Measurements from ENCODE around the gene TEDDM1.

The TEDDM1 gene

GRCh38 chr1:182408435-182409075 is 8.1 kb upstream of the TEDDM1 start:
- in situ Hi-C loops (cut with MboI; ENCODE audit: low sequenced_read_pairs) = loop anchor here (25.0 kb wide), 1 partner anchor 921 kb away; the partner anchor contains the start of gene CACNA1E

DNA sequence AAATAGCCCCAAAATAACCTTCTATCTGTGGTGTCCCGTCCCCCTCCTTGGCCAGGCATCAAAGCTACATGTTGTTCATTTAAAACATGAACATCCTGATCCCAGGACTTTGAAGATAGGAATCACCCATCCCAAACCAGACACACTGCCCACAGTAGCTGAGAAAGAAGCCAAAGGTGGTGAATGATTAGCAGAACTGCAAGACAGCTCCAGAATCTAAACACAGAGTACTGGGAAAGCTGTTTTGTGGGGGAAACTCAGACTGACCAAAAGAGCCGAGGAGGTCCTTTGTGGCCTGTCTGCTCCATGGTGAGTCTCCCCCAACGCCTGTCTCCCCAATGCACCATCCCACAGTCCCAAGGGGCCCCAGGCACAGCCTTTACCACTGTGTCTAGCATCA is 7.3 kb upstream of the TEDDM1 start:
- in situ Hi-C loops (cut with MboI; ENCODE audit: low sequenced_read_pairs) = loop anchor here (25.0 kb wide), 1 partner anchor 920 kb away; the partner anchor contains the start of gene CACNA1E

GRCh38 chr1:182406012-182406411 is 5.5 kb upstream of the TEDDM1 start:
- in situ Hi-C loops (cut with MboI; ENCODE audit: low sequenced_read_pairs) = loop anchor here (25.0 kb wide), 1 partner anchor 919 kb away; the partner anchor contains the start of gene CACNA1E

- in situ Hi-C loops (cut with MboI; ENCODE audit: low sequenced_read_pairs) = loop anchor here (25.0 kb wide), 1 partner anchor 918 kb away; the partner anchor contains the start of gene CACNA1E
Measured at GRCh38 chr1:182405578-182405977, 5.1 kb upstream of the TEDDM1 start.

DNA sequence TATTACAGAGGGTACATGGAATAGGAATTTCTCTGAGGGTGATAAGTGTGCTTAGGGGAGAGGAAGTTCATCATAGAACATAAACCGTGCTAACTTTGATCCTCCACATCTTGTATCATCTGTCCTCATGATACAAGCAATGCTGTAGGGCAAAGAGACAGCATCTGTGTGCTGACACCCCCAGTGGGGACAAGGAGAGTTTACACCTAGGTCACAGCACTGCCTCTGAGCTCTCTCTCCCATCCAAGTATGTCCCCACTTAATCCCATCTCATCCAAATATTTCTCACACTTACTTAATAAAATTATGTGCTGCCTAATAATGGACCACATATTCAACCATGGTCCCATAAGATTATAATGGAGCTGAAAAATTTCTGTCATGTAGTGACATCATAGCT is 4.3 kb upstream of the TEDDM1 start:
- in situ Hi-C loops (cut with MboI; ENCODE audit: low sequenced_read_pairs) = loop anchor here (25.0 kb wide), 1 partner anchor 917 kb away; the partner anchor contains the start of gene CACNA1E

DNA sequence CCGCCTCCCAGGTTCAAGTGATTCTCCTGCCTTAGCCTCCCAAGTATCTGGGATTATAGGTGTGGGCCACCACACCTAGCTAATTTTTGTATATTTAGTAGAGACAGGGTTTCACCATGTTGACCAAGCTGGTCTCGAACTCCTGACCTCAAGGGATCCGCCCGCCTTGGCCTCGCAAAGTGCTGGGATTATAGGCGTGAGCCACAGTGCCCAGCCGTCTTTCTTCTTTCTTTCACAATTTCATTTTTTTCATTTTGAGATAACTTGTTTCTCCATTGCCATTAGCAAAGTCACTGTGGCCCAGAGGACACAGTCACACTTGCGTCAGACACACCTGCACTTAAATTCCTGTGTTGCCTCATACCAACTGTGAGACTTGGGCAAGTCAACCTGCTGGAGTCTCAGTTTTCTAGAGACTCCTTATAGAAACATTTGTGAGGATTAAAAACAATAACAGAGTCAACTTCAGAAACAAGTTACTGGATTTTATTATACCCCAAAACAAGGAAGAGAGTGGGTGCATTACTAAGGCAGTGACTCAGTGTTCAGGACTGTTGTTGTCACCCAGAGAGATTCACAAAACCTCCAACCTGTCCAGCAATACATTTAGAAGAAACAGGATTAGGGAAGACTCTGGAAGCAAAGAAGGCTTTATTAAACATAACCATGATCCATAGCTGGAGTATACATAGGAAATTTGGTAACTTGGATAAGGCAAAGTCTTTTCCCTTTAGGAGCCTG is 2.6 kb downstream of the TEDDM1 start:
- in situ Hi-C loops (cut with MboI; ENCODE audit: low sequenced_read_pairs) = loop anchor here (5.0 to 10.0 kb wide), 2 partner anchors 256 to 303 kb away; no protein-coding TSS in a partner anchor

DNA sequence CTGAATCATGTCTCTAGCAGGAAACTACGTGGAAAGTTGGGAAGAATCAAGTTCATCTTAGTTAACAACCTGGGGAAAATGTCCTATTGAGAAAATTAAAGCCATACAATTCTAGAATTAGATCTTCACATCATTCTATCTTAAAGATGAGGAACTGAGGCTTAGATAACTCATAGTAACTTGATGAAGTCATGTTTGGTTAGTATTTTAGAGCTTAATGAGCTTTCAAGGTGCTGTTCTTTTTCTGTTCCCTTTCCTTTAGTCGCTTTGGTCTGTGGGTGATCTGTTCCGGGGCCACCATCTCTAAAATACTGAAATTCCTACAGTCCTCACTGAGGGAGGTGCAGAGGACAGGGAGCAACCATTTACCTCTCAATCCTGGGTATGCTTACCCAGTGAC is 4.6 kb downstream of the TEDDM1 start:
- in situ Hi-C loops (cut with MboI; ENCODE audit: low sequenced_read_pairs) = loop anchor here (5.0 to 10.0 kb wide), 2 partner anchors 254 to 301 kb away; no protein-coding TSS in a partner anchor

DNA sequence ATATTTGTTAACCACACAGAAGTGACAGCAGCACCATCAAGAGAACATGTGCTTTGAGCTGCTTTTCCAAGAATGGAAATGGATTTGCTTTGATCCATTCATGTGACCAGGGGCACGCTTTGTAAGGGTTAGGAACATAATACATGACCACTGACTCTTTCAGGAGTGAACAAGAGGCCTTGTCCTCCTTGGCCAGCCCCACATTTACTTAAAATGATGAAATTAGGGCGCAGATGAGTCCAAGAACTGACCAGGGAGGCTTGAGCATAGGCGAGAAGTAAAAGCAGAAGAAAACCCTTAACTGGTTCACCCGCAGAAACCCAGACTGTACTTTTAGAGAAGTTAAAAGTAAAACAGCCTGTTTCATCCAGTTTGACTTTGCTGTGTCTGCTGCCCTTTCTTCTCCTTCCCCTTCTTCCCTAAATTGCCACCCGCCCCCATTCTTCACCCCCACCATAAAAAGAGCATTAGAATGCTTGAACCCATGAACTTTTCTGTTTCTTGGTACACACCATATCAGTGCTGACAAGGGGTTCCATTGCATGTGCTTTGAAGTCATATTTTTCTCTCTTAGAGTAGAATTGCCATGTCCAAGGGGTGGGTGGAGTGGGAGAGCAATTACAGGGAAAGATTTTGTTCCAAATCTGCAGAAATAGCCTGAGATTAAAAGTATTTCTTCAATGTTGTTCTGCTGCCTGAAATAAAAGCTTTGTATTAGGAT is 6.3 kb downstream of the TEDDM1 start:
- in situ Hi-C loops (cut with MboI; ENCODE audit: low sequenced_read_pairs) = loop anchor here (10.0 kb wide), 1 partner anchor 299 kb away; no protein-coding TSS in a partner anchor

GRCh38 chr1:182392050-182393028 is 8.1 kb downstream of the TEDDM1 start:
- in situ Hi-C loops (cut with MboI; ENCODE audit: low sequenced_read_pairs) = loop anchor here (10.0 kb wide), 1 partner anchor 298 kb away; no protein-coding TSS in a partner anchor

DNA sequence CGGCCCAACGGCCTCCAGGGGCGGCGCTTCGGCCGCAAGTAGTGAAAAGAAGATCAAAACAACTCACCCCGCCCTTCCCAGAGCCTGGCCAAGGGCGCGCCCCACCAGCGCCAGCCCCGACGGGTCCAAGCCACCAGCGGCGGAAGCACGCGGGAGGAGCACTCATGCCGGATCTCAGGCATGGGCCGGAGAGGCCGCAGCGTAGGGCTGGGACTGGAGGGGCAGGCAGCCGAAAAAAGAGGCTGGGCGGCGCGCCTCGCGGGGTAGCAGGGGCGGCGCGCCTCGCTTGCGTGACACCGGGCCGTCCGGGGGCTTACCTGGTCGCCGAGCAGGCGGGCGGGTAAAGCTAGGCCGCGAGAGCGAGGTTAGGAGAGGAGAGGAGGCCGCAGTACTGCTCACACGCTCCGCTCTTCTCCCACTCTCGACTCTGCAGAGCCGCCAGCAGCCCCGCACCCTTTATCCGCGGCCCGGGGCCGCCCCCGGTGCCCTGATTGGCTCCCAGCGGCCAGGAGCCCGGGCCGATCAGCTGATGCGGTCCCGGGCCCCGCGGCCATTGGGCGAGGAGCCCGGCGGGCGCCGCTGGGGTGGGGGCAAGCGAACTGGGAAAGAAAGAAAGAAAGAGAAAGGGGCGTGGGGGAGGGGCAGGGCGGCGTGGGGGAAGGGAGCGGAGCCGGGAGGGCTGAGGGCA is 9.0 kb downstream of the TEDDM1 start, which contains the start of gene GLUL:
GLUL (minus strand) TSS at position 429 of the 688 bp plus-strand sequence. CDS start 3,053 bp downstream, outside the sequence.
- in situ Hi-C loops (cut with MboI; ENCODE audit: low sequenced_read_pairs) = loop anchor here (10.0 kb wide), 1 partner anchor 297 kb away; no protein-coding TSS in a partner anchor

DNA sequence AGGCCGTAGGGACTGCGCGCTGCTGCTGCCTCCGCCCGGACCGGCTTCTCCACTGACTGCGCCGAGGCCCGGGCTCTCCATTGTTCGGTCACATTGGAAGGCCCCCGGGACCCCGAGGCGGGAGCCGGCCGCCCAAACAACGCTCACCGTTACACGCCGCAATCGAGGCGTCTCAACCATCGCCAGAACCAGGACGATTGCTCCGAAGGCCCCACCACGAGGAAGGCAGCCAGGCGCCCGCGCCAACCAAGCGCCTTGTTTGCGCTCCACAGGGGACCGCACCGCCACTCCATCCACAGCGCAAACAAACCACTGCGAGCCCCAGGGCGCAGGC is 9.5 kb downstream of the TEDDM1 start:
- in situ Hi-C loops (cut with MboI; ENCODE audit: low sequenced_read_pairs) = loop anchor here (10.0 kb wide), 1 partner anchor 296 kb away; no protein-coding TSS in a partner anchor

- in situ Hi-C loops (cut with MboI; ENCODE audit: low sequenced_read_pairs) = loop anchor here (10.0 kb wide), 1 partner anchor 295 kb away; no protein-coding TSS in a partner anchor
Measured at GRCh38 chr1:182389619-182390047, 10.8 kb downstream of the TEDDM1 start.

- in situ Hi-C loops (cut with MboI; ENCODE audit: low sequenced_read_pairs) = no loop called here
Measured at GRCh38 chr1:182388392-182389134, 11.9 kb downstream of the TEDDM1 start.

- in situ Hi-C loops (cut with MboI; ENCODE audit: low sequenced_read_pairs) = no loop called here
Measured at GRCh38 chr1:182387566-182387965, 12.9 kb downstream of the TEDDM1 start.

DNA sequence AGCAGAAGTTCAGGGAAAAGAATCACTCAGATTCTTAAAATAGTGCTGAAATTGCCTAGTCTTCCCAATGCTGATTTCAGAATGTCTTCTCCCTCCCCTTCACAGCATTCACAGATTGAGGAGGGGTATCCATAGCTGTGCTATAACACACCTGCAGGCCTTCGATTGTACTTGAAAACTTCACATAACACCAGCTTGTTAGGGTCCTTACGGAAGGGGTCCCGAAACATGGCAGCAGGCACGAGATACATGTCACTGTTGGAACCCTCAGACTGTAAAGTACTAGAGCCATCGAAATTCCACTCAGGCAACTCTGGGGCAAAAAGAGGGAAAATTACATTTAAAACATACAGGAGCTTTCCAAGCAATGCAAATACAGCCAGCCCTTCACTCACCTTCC is 13.5 kb downstream of the TEDDM1 start:
- in situ Hi-C loops (cut with MboI; ENCODE audit: low sequenced_read_pairs) = no loop called here

DNA sequence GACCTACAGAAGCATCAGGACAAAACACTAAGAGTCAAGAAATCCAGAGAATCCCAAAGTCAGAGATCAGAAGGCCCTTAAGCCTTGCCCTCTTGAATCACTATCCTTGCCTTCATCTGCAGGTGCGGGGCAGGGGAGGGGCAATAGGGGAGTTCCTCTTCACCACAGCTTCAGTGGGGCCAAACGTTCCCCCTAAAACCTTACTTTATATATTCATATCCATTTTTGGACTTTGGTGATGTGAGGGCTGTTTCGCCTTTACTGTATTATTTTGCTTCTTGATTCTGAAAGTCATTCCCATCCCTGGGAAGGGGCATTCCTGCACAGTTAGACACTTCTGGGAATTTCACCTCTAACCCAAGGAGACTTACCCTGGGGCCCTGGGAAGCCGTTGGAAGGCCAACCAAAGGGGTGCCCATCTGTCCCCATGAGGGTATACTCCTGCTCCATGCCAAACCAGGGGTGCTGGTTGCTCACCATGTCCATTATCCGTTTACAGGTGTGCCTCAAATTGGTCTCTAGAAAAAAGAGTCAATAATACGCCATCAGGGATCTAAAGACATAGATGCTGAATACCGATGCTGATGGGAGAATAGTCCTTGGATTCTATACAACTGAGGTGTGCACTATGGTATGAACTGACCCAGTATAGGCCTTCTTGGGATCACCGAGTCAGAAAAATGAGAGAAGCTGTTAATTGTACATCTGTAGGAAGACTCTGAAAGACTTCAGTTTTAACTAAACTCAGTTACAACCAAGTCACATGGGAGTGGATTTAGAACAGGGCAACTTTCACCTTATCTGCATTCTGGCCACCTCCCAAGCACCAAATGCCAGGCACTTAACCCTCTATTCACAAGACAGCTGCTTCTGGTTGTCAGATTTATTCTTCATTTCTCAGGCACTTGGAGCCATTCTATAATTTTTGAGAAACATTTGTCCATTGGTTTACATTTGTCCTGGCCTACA is 14.3 kb downstream of the TEDDM1 start:
- in situ Hi-C loops (cut with MboI; ENCODE audit: low sequenced_read_pairs) = no loop called here

DNA sequence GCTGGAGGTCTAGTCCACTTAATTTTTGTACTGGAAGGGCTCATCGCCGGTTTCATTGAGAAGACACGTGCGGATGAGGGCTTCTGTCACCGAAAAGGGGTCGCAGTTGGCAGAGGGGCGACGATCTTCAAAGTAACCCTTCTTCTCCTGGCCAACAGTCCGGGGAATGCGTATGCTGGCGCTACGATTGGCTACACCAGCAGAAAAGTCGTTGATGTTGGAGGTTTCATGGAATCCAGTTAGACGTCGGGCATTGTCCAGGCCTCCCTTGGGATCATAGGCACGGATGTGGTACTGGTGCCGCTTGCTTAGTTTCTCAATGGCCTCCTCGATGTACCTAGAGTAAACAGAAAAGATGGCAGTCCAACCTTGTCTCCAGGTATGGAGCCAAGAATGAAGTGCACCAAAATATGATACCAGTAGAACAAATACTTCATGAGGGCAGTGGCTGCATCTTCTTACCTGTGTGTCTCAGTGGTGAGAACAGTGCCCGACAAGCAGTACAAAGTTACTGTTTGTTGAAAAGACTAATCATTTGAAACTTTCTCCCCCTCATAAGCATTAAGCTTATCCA is 16.0 kb downstream of the TEDDM1 start:
- in situ Hi-C loops (cut with MboI; ENCODE audit: low sequenced_read_pairs) = no loop called here
